Astrocyte of the cerebellum (primary cell): Measurements from ENCODE around the gene KPNA6.

Experiments
- DNase-seq: peaks from one replicate; pipeline ENCODE4 v3.0.0-alpha.2; 2011; ENCODE audit warnings: low read depth
- H3K4me3 ChIP-seq: 2 replicates; pipeline ENCODE4 v1.5.1; 2011; ENCODE audit warnings: mild to moderate bottlenecking, low read depth, low read length, moderate library complexity
- in situ Hi-C: cut with HindIII; loops from 2 replicates; pipeline ENCODE4 v1.10.0; 2017; ENCODE audit warnings: low sequenced_read_pairs
- TF ChIP-seq, protein P1 (sequence below): IDR thresholded peaks from 2 replicates; pipeline ENCODE4 v1.5.1; 2012; ENCODE audit warnings: low read length, low read depth, moderate library complexity, mild to moderate bottlenecking; ENCODE audit errors: missing control alignments

KPNA6 gene

DNA sequence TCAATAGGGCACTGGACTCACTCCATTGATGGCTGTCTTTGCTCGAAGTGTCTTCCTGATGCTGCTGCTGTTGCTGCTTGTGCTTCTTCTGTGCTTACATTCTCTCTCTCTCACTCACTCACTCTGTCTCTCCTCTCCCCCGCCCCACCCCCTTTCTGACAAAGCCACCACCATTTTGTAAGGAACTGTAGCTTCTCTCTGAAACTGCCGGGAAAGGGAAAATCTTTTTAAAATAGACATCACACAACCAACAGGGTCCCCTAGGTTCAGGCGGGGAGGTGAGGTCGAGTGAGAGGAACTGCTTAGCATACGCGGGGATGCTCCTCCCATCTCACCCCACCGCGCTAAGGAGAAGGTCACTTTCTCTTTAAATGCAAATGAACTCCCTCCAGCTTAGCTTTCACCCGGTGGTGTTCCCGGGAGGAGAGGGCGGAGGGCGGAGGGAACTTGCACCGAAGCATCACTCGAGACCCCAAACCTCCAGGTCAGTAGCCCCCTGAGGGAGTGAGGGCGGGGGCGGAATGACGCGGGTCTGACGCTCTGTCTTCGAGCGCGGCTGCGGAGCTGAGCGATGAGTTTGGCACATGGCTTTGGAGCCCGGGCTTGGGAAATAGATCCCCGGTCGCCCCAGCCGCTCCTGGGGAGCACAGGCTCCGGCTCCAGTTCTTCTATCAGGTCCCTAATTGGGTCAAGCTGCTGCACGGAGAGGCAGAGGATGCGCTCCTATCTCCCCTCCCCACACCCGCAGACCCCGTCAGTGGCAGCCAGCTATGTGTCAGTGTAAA, 92.6 kb downstream of the KPNA6 start, which contains the start of gene CCDC28B:
TSS of gene CCDC28B (plus strand) at position 370 of the 785 bp plus-strand sequence. CDS start 1,341 bp downstream, outside the sequence.
- H3K4me3 ChIP-seq = peak within 1 kb of the TSS; percentile 62
- TF ChIP-seq, protein P1, sequence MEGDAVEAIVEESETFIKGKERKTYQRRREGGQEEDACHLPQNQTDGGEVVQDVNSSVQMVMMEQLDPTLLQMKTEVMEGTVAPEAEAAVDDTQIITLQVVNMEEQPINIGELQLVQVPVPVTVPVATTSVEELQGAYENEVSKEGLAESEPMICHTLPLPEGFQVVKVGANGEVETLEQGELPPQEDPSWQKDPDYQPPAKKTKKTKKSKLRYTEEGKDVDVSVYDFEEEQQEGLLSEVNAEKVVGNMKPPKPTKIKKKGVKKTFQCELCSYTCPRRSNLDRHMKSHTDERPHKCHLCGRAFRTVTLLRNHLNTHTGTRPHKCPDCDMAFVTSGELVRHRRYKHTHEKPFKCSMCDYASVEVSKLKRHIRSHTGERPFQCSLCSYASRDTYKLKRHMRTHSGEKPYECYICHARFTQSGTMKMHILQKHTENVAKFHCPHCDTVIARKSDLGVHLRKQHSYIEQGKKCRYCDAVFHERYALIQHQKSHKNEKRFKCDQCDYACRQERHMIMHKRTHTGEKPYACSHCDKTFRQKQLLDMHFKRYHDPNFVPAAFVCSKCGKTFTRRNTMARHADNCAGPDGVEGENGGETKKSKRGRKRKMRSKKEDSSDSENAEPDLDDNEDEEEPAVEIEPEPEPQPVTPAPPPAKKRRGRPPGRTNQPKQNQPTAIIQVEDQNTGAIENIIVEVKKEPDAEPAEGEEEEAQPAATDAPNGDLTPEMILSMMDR = no peak
- no peak for DNase-seq
- in situ Hi-C loops = loop anchor here (10.0 kb wide), 1 partner anchor 174 kb away; no protein-coding TSS in a partner anchor

DNA sequence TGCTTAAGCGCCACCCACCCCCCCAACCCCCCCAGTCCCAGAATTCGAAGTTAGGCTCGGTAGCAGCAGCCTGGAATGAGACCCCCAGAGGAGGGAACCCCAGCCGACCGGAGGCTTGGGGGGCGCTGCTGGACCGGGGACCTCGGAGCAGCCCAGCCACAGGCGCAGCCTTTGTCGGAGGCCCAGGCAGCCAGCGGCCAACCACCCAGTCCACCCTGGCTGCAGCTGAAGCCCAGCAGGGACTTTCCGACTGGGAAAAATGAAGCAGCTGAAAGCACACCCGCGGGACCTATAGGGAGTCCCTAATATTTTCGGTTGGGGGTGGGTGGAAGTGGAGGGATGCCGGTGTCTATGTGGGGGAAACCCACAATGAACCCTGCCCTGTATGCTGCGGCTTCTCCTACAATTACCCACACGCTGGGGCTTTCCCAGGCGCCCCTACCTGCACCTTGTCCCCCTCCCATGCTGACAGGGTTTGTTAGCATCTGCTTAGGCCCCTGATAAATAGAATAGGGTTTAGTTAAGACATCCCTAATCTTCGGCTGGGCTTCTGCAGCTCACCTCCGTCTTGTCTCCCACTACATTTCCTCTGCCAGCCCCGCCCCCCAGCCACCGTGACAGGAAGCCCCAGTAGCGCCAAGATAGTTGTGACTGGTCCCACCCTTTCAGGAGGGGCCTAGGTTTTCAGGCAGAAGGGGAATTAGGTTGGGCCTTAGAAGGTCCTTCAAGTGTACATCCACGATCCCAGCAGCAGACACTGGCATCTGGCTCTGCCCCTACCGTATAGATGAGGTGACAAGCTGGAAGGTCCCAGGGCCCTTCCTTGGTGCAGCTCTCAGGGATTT, 93.4 kb downstream of the KPNA6 start:
- TF ChIP-seq, protein P1 = no peak
- DNase-seq = no peak
- peak overlapping the region; percentile 62 for H3K4me3 ChIP-seq
- in situ Hi-C loops = loop anchor here (10.0 kb wide), 1 partner anchor 174 kb away; no protein-coding TSS in a partner anchor

DNA sequence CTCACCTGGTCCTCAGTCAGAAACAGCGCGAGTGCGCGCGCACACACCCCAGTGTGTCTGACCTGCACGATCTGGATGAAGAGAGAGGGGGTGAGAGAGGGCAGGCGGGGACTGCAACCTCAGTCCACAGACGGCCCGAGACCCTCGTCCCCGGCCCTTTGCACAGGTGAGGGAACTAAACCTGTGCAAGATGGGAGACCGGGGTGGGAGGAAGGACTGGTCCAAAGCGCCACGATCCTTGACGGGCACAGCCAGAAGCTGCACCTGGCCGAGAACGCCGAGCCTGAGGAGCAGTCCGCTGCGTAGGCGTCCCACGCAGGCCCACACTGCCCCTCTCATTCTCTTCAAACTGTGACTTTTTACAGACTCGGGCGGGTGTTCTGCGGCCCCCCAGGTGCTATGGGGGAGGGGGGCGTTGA, 97.1 kb downstream of the KPNA6 start:
- no peak for DNase-seq
- in situ Hi-C loops = loop anchor here (10.0 kb wide), 1 partner anchor 170 kb away; no protein-coding TSS in a partner anchor
- peak overlapping the region; percentile 77 for H3K4me3 ChIP-seq
- TF ChIP-seq, protein P1 = no peak

DNA sequence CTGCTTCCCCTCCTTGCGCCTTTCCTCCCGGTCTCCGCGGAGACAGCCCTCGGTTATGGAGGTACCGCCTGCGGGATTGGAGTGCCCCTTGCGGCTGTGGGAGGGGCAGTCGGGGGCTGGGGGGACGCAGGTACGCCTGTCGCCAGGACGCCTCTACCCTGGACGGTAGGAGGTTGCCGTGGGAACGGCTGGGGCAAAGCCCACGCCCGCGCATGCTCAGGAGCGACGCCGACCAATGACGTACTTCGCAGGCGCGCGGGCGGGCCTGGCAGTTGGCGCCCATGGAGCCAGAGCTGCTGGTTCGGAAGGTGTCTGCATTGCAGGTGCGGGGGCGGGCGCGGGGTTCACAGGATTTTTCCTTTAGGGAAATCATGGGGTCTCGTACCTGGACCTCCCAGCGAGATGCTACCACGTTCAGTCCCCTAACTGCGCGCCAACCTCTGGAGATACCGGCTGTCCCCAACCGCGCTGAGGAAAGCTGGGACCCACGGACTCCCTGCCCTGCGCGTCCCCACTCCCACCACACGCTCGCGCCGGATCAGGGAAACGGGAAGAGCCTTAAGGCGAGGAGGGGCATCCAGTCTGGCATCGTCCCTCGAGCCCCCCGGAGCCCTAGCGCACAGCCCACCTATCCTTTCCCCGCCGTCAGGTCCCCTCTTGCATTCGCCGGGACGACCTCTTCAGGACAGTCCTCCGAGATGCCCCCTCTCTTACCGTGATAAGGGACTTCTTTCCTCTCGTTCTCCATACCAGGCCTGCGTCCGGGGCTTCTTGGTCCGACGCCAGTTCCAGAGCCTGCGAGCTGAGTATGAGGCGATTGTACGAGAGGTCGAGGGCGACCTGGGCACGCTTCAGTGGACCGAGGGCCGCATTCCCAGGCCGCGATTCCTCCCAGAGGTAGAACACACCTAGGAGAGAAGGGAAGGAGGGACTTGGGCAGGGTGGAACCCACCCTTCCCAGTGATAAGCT, 97.8 kb downstream of the KPNA6 start, which contains the start of gene IQCC:
TSS of gene IQCC (plus strand) at position 271 of the 970 bp plus-strand sequence. CDS start at position 282, 11 bp downstream.
- peak within 1 kb of the TSS; percentile 77 for H3K4me3 ChIP-seq
- in situ Hi-C loops = loop anchor here (10.0 kb wide), 1 partner anchor 169 kb away; no protein-coding TSS in a partner anchor
- no peak for DNase-seq
- TF ChIP-seq, protein P1 = no peak

DNA sequence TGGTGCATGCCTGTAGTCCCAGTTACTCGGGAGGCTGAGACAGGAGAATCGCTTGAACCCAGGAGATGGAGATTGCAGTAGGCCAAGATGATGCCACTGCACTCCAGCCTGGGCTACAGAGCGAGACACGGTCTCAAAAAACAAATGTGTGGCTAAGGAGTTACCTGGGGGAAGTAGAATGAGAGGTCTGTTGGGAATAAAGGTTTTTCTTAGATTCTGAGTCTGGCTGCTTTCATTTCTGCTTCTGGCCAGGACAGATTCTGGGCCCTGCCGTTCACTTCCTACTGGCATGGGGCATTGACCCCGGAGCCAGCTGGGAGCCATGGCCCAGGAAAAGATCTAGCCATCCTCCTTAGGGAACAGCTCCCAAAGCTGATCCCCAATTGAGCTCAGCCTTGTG, 100.6 kb downstream of the KPNA6 start:
- TF ChIP-seq, protein P1 = no peak
- DNase-seq = no peak
- H3K4me3 ChIP-seq = no peak overlapping the region
- in situ Hi-C loops = loop anchor here (10.0 kb wide), 1 partner anchor 166 kb away; no protein-coding TSS in a partner anchor
